ENCODE measurements around the gene MYO18B. TPM values are rescaled to one million over a fixed set of nuclear protein-coding genes. Genes with fewer than 3 reads are reported as not detected.

The MYO18B gene
- polyA plus RNA-seq (2012; ENCODE audit: low read depth, missing spikeins), result 3.1 TPM

- FAIRE-seq (no peak), DNase-seq (ENCODE audit: insufficient read length, low spot score) (no peak)
- TF ChIP-seq POLR2A (IDR thresholded peaks at IDR 0.05; ENCODE audit: low read depth, low read length) (no peak), PAX5 (IDR thresholded peaks at IDR 0.05; ENCODE audit: insufficient read depth, low read length, severe bottlenecking) (no peak)
Observed at GRCh38 chr22:25741692-25742626, at the start of gene MYO18B. TSS of gene MYO18B (plus strand) at chr22:25742188. CDS start at chr22:25761093, 18,905 bp downstream.

- TF ChIP-seq POU2F2 (IDR thresholded peaks at IDR 0.05; ENCODE audit: low read depth, low read length) (no peak), POLR2A (IDR thresholded peaks at IDR 0.05; ENCODE audit: low read depth, low read length) (no peak), TAF1 (IDR thresholded peaks at IDR 0.05; ENCODE audit: low read depth, low read length) (no peak), PAX5 (IDR thresholded peaks at IDR 0.05; ENCODE audit: insufficient read depth, low read length, severe bottlenecking) (no peak), SPI1 (IDR thresholded peaks at IDR 0.05; ENCODE audit: low read depth, low read length) (no peak), POLR2AphosphoS5 (IDR thresholded peaks at IDR 0.05; ENCODE audit: low read depth, low read length) (no peak)
- DNase-seq (ENCODE audit: insufficient read length, low spot score) (no peak), FAIRE-seq (no peak)
Observed at GRCh38 chr22:25692397-25693267, 49.4 kb upstream of the MYO18B start.

GRCh38 chr22:25693268-25693565 lies 48.8 kb upstream of the MYO18B start:
- DNase-seq (ENCODE audit: insufficient read length, low spot score), result no peak
- FAIRE-seq, result no peak
- TF ChIP-seq POLR2A (IDR thresholded peaks at IDR 0.05; ENCODE audit: low read depth, low read length), result no peak

DNA sequence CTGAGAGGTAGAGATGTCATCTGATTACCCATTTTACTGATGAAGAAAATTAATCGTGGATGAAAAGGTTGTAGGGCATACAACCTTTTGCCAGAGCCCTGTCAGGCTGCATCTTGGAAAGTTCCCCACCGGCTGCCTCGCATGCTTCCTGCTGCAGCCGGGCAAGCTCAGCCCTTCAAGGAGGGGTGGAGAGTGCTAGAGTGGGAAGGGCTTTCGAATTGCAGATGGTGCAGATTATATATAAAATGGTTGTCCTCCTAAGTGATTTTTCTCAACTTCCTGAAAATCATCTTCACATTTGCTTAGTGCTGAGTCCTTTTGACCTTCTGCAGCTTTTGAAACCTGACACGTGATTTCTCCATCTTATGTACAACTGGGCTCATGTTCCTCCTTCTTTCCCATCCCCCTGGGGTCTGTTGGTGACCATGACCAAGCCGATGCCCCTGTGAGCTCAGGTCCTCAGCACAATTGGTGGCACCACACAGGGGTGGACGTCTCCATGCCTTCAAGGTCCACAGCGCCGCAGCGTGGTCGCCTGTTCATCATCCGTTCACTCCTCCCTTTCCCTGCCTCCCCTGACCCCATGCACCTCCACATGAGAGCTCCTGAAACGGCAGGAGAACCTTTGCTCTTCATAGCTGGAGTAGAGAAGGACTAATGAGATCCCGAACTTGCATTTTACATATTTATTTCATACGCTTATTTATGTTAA lies 47.6 kb upstream of the MYO18B start:
- FAIRE-seq (no peak), DNase-seq (ENCODE audit: insufficient read length, low spot score) (no peak)
- TF ChIP-seq PAX5 (IDR thresholded peaks at IDR 0.05; ENCODE audit: insufficient read depth, low read length, severe bottlenecking) (no peak), SPI1 (IDR thresholded peaks at IDR 0.05; ENCODE audit: low read depth, low read length) (no peak), POLR2AphosphoS5 (IDR thresholded peaks at IDR 0.05; ENCODE audit: low read depth, low read length) (no peak), POU2F2 (IDR thresholded peaks at IDR 0.05; ENCODE audit: low read depth, low read length) (no peak)

GRCh38 chr22:25695146-25695545 lies 46.8 kb upstream of the MYO18B start:
- TF ChIP-seq SPI1 (IDR thresholded peaks at IDR 0.05; ENCODE audit: low read depth, low read length), result no peak
- no peak for TF ChIP-seq PAX5 (IDR thresholded peaks at IDR 0.05; ENCODE audit: insufficient read depth, low read length, severe bottlenecking)
- TF ChIP-seq POU2F2 (IDR thresholded peaks at IDR 0.05; ENCODE audit: low read depth, low read length), result no peak
- no peak for TF ChIP-seq TAF1 (IDR thresholded peaks at IDR 0.05; ENCODE audit: low read depth, low read length)
- no peak for TF ChIP-seq POLR2AphosphoS5 (IDR thresholded peaks at IDR 0.05; ENCODE audit: low read depth, low read length)
- TF ChIP-seq POLR2A (IDR thresholded peaks at IDR 0.05; ENCODE audit: low read depth, low read length), result no peak
- FAIRE-seq (no peak), DNase-seq (ENCODE audit: insufficient read length, low spot score) (no peak)

DNA sequence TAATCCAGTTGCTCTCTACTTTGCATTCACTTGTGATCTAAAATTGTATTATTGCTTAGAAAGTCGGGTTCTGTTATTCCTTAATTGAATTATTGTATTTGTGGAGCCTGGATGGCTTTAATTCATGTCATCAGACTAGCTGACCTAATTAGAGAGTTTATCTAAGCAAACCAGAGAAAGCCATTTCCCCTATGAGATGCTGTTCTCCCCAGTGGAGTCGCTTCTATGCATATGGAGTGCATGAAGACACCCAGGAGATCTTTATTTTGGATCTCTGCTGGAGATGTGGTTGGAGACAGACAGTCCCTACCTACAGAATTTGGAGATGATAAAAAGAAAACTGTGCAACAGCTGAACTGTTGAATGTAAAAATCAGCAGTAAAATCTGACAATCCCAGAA lies 45.2 kb upstream of the MYO18B start:
- FAIRE-seq (no peak), DNase-seq (ENCODE audit: insufficient read length, low spot score) (no peak)
- no peak for TF ChIP-seq PAX5 (IDR thresholded peaks at IDR 0.05; ENCODE audit: insufficient read depth, low read length, severe bottlenecking)
- no peak for TF ChIP-seq TAF1 (IDR thresholded peaks at IDR 0.05; ENCODE audit: low read depth, low read length)
- no peak for TF ChIP-seq POLR2A (IDR thresholded peaks at IDR 0.05; ENCODE audit: low read depth, low read length)
- no peak for TF ChIP-seq SPI1 (IDR thresholded peaks at IDR 0.05; ENCODE audit: low read depth, low read length)
- no peak for TF ChIP-seq POLR2AphosphoS5 (IDR thresholded peaks at IDR 0.05; ENCODE audit: low read depth, low read length)
- no peak for TF ChIP-seq POU2F2 (IDR thresholded peaks at IDR 0.05; ENCODE audit: low read depth, low read length)

DNA sequence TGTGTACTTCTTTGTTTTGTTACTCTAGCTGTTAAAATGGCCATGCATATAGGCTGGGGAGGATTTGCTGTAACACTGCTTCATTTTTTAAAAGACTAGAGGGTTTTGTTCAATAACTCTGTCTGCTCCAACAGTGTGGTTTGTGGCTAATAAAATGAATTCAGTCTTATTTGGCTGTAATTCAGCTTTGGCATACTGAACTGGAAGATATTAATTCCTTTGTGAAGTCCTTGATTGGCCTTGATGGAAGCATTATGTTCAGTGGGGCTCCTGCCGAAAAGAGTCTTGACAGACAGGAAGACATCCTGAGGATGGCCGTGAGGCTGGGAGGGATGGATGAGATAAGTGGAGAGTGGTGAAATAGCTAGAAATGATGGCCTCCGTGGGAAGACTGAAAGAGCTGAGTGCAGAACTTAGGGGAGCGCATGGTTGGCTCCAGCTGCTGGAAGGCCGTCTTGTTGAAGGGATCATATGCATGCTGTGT lies 44.8 kb upstream of the MYO18B start:
- TF ChIP-seq TAF1 (IDR thresholded peaks at IDR 0.05; ENCODE audit: low read depth, low read length), result no peak
- no peak for TF ChIP-seq PAX5 (IDR thresholded peaks at IDR 0.05; ENCODE audit: insufficient read depth, low read length, severe bottlenecking)
- no peak for TF ChIP-seq POLR2AphosphoS5 (IDR thresholded peaks at IDR 0.05; ENCODE audit: low read depth, low read length)
- no peak for TF ChIP-seq POLR2A (IDR thresholded peaks at IDR 0.05; ENCODE audit: low read depth, low read length)
- TF ChIP-seq POU2F2 (IDR thresholded peaks at IDR 0.05; ENCODE audit: low read depth, low read length), result no peak
- no peak for TF ChIP-seq SPI1 (IDR thresholded peaks at IDR 0.05; ENCODE audit: low read depth, low read length)
- no peak for DNase-seq (ENCODE audit: insufficient read length, low spot score)
- FAIRE-seq, result no peak

DNA sequence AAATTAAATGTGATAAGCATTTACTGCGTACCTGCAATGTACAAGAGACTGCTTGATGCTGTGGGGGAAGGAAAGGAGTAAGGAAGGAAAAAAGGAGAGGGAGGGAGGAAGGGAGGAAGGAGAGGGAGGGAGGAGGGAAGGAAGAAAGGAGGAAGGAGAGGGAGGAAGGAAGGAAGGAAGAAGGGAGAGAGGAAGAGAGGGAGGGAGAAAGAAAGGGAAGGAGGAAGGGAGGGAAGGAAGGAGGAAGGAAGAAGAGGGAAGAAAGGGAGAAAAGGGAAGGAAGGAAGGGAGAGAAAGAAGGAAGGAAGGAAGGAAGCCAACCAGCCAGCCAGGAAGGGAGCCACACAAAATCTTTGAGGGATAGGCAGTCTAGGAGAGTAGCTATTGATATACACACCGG lies 44.0 kb upstream of the MYO18B start:
- FAIRE-seq, result no peak
- TF ChIP-seq PAX5 (IDR thresholded peaks at IDR 0.05; ENCODE audit: insufficient read depth, low read length, severe bottlenecking) (no peak), POLR2AphosphoS5 (IDR thresholded peaks at IDR 0.05; ENCODE audit: low read depth, low read length) (no peak)
- DNase-seq (ENCODE audit: insufficient read length, low spot score), result no peak

DNA sequence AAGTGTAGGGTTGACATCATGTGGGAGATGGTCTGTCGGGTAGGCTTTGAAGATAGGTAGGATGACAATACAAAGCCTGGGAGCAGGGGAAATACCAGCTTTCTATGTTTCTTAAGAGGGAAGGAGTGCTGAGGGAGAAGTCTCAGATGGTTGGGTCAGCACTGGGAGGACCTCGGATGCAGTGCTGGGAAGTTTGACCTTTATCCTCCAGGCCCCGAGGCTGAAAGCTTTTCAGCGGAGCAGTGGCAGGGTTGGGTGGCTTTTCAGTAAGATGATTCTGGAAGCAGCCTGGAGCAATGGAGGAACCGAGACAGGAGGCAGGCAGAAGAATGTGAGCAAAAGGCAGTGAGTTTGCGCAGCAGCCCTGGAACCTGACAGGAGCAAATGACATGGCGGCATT lies 43.5 kb upstream of the MYO18B start:
- DNase-seq (ENCODE audit: insufficient read length, low spot score) (no peak), FAIRE-seq (no peak)
- TF ChIP-seq POLR2A (IDR thresholded peaks at IDR 0.05; ENCODE audit: low read depth, low read length) (no peak), PAX5 (IDR thresholded peaks at IDR 0.05; ENCODE audit: insufficient read depth, low read length, severe bottlenecking) (no peak), POLR2AphosphoS5 (IDR thresholded peaks at IDR 0.05; ENCODE audit: low read depth, low read length) (no peak), POU2F2 (IDR thresholded peaks at IDR 0.05; ENCODE audit: low read depth, low read length) (no peak), TAF1 (IDR thresholded peaks at IDR 0.05; ENCODE audit: low read depth, low read length) (no peak), SPI1 (IDR thresholded peaks at IDR 0.05; ENCODE audit: low read depth, low read length) (no peak)
